ENCODE measurements around the gene DNMT3A. TPM values are rescaled to one million over a fixed set of nuclear protein-coding genes. Genes with fewer than 3 reads are reported as not detected.
"Not testable (repeated sequence)": the region's sequence is repeated elsewhere in the genome, so short reads cannot be mapped to it uniquely, and the experiment has no call there.

DNMT3A gene
- total RNA-seq, 2 donors from 2014 or later = 8.9 to 32.2 TPM

DNA sequence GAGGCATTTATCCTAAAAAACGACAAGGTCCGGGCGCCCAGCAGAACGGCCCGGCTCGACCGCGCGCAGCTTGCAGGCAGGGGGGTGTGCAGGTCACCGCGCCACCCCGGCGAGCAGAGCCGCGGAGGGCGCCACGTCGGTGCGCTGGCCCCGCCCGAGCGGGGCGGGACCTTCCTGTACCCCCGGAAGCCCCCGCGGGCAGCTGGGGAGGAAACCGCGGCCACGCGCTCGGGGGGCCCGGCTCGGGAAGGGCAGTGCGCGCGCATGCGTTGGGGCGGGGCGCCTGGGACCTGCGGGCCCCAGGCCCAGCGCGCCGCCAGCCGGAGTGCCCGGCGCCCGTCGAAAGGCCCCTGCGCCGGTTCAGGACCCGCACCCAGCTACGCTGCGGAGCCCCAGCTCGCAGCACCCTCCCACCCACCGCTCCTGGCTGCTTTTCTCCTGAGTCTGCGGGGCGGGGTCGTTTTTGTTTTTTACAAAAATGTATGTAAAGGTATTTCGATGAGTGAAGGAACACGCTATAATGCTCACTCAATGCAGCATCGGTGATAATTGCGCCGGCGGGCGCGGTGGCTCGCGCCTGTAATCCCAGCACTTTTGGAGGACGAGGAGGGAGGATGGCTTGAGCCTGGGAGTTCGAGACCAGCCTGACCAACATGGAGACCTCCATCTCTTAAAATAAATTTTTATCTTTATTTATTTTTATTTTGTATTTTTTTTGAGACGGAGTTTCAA, 125.6 kb downstream of the DNMT3A start:
- Mint-ChIP-seq H3K9me3 (no peaks in the 10 kb centered on the region), H3K27ac (peak overlapping the region; percentile 48 to 87), H3K36me3 (no peaks in the 10 kb centered on the region), H3K4me1 (ENCODE audit: low read depth in 2 of 2) (peaks cover 0 to 5% of the 10 kb centered on the region in 2 donors), H3K4me3 (peak overlapping the region; percentile 79), H3K27me3 (no peaks in the 10 kb centered on the region)
- ATAC-seq (peak; percentile 98), DNase-seq (ENCODE audit: low spot score) (peak; percentile 94)

DNA sequence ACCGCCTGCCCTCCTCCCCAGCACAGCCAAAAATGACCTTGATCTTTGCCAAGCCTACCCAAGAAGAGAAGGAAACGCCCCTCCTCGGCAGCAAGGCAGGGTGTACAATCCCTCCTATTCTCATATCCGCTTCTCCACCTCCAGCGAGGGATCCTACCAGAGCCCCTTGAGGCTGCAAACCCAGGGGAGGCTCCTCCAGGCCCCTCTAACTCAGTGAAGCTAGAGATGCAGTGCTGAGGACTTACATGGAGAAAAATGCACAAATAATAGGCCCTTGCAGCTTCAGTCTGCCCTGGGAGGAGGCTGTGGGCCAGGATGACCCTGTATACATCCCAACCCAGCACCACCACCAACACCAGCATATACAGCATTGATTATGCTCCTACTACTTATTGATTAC, 126.5 kb downstream of the DNMT3A start:
- Mint-ChIP-seq H3K27ac (peak overlapping the region; percentile 48 to 87), H3K36me3 (no peaks in the 10 kb centered on the region), H3K9me3 (no peaks in the 10 kb centered on the region), H3K4me3 (peak overlapping the region; percentile 64), H3K4me1 (ENCODE audit: low read depth in 2 of 2) (peaks cover 0 to 7% of the 10 kb centered on the region in 2 donors), H3K27me3 (no peaks in the 10 kb centered on the region)
- no peak for ATAC-seq
- no peak for DNase-seq (ENCODE audit: low spot score)

DNA sequence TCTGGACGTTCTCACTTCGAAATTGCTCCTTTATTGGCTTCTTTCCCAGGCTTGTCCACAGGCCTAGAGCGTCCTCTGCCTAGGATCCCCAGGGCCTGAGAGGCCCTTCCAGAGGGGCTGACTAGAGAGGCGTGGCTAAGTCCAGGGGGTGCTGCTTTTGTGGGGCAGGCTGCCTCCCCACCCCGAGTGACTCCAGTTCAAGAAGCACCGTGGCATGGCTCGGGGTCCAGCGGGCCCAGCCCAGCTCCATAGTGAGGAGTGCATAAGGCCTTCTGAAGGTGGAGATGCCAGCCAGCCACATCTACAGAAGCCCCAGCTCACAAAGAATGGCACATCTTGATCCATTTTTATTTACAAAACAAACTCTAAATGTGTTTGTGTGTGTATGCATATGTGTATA, 128.5 kb downstream of the DNMT3A start:
- peaks cover 10 to 14% of the 10 kb centered on the region in 2 donors for H3K4me1 Mint-ChIP-seq (ENCODE audit: low read depth in 2 of 2)
- no peak for ATAC-seq
- no peaks in the 10 kb centered on the region for H3K27me3 Mint-ChIP-seq

DNA sequence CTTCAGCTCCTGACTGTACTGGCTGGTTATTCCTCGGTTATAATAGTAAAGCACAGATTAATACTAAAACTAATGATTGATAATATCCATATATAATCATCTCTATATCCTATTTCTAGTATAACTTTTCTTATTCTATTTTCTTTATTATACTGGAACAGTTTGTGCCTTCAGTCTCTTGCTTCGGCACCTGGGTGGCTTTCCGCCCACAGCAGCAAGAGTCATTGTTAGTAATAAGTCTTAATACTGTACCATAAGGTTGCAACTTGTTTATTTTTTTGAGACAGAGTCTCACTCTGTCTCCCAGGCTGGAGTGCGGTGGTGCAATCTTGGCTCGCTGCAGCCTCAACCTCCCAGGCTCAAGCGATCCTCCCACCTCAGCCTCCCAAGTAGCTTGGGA, 130.8 kb downstream of the DNMT3A start:
- DNase-seq (ENCODE audit: low spot score); H3K27ac Mint-ChIP-seq; ATAC-seq; H3K36me3 Mint-ChIP-seq; H3K27me3 Mint-ChIP-seq; H3K9me3 Mint-ChIP-seq; H3K4me3 Mint-ChIP-seq: not testable (repeated sequence)
- H3K4me1 Mint-ChIP-seq (ENCODE audit: low read depth in 2 of 2) = peaks cover 10 to 14% of the 10 kb centered on the region in 2 donors

More for the DNA sequence above, 128.5 kb downstream of the DNMT3A start:
- Mint-ChIP-seq H3K36me3 (no peaks in the 10 kb centered on the region), H3K9me3 (no peaks in the 10 kb centered on the region), H3K4me3 (no peak overlapping the region), H3K27ac (no peak overlapping the region)
- no peak for DNase-seq (ENCODE audit: low spot score)

DNA sequence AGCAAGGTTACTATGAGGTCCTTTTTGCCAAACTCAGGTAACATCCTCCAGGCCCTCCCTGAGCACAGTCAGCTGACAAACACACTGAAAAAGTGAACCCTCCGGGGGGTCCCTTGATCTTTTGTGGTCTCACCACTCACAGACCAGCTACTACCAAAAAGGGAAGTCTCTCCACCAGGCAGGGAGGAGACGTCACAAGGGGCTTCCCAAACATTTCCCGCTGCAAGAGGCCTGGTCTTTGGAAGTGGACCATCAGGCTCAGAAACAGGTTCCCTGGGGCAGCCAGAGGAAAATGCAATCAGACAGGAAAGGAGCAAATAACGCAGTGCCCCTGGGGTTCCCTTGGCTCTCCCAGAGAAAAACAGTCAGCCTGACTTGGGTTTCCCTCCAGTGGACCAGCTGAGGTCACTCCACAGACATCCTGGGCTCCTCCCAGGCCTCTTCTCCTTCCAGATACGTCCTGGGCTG, 134.6 kb downstream of the DNMT3A start:
- H3K27me3 Mint-ChIP-seq = no peaks in the 10 kb centered on the region
- DNase-seq (ENCODE audit: low spot score) (no peak), ATAC-seq (no peak)
- H3K36me3 Mint-ChIP-seq = no peaks in the 10 kb centered on the region
- H3K4me1 Mint-ChIP-seq (ENCODE audit: low read depth in 2 of 2) = peaks cover 10 to 13% of the 10 kb centered on the region in 2 donors
- no peaks in the 10 kb centered on the region for H3K9me3 Mint-ChIP-seq
- H3K27ac Mint-ChIP-seq = no peak overlapping the region
- H3K4me3 Mint-ChIP-seq = no peak overlapping the region

DNA sequence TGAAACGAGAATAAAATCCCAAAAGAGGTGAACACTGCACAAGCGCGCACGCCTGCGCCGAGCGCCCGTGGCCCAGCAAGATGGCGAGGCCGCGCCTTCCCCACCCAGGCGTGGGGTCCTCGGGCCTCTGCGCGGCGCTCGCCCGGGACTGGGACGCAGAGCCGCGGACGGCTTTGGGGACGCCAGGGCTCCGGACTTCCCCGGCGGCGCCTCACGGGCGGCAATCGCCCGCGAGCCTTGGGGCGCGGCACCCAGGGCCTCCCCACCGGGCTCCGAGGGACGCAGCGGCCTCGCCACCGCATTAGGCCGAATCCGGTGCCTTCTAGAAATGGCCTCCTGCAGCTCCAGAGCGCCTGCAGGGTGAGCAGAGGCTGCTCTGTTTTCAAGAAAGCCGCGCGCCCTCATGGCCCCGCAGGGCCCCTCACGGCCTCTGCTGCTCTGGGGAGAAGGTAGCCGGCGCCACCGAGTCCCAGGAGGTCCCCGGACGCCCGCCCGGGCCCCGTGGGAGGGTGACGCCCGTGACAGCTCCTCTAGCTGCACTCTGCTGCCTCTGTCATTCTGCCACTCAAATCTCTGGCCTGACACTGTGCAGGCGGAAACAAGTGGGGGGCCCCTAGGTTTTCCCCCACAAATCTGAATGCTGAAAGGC, 137.4 kb downstream of the DNMT3A start:
- no peaks in the 10 kb centered on the region for H3K9me3 Mint-ChIP-seq
- no peak overlapping the region for H3K4me3 Mint-ChIP-seq
- H3K27me3 Mint-ChIP-seq = no peaks in the 10 kb centered on the region
- no peak overlapping the region for H3K27ac Mint-ChIP-seq
- peaks cover 3 to 4% of the 10 kb centered on the region in 2 donors for H3K4me1 Mint-ChIP-seq (ENCODE audit: low read depth in 2 of 2)
- DNase-seq (ENCODE audit: low spot score) (no peak), ATAC-seq (peak; percentile 49 to 61)
- no peaks in the 10 kb centered on the region for H3K36me3 Mint-ChIP-seq

DNA sequence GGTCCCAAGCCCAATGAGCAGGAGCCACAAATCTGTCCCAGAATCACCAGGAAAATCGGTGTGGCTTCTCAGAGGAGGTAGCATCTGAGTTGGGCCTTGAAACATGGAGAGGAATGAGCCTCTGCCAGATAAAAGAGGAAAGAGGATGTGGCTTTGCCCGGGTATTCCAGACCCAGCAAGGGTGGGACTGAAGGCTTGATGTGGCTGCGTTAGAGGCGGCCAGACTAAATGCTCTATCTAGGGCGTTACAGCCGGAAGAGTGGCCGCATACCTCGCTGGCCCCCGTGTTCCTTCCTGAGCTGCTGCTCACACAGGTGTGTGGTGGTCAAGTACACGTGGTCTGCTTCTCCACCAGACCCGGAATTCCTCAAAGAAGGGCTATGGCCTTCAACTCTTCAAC, 139.4 kb downstream of the DNMT3A start:
- Mint-ChIP-seq H3K36me3 (no peaks in the 10 kb centered on the region), H3K4me1 (ENCODE audit: low read depth in 2 of 2) (peaks cover 0 to 4% of the 10 kb centered on the region in 2 donors), H3K27me3 (peaks cover 0 to 2% of the 10 kb centered on the region in 2 donors), H3K9me3 (no peaks in the 10 kb centered on the region), H3K4me3 (no peak overlapping the region), H3K27ac (no peak overlapping the region)
- ATAC-seq = no peak
- DNase-seq (ENCODE audit: low spot score) = no peak

DNA sequence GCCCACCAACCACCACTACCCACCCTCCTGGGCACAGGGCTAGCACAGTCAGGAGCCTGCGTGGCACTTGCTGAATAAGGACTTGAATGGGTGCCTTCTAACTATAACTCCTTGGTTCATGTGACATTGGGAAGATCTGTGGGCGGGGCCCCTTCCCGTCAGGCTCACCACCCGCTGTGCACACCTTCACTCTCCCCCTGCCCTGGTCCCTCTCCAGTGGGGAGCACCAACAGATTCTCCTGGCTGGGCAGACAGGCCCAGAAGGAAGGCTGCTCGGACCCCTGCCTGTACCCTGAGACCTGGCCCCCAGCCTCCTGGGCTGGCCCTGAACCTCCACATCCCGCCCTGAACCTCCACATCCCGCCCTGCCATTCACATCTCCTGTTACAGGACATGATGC, 139.9 kb downstream of the DNMT3A start:
- Mint-ChIP-seq H3K27ac (no peak overlapping the region), H3K36me3 (no peaks in the 10 kb centered on the region), H3K27me3 (peaks cover 0 to 2% of the 10 kb centered on the region in 2 donors), H3K4me3 (no peak overlapping the region), H3K9me3 (no peaks in the 10 kb centered on the region), H3K4me1 (ENCODE audit: low read depth in 2 of 2) (peaks cover 0 to 4% of the 10 kb centered on the region in 2 donors)
- DNase-seq (ENCODE audit: low spot score) = no peak
- ATAC-seq = peak; percentile 13 to 15

DNA sequence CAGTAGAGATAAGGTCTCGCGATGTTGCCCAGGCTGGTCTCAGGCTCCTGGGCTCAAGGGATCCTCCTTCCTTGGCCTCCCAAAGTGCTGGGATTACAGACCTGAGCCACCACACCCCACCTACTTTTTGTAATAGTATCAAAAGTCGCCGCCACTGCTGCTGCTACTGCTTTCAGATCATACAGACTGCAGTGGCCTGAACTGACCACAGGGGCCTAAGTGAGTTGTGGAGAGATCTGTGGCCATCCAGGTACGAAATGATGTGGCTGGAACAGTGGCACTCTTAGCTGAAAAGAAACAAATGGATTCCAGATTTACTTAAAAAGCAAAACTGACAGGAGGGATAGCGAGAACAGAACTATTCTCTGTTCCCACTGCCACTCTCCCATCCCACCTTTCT, 140.5 kb downstream of the DNMT3A start:
- DNase-seq (ENCODE audit: low spot score) (no peak), ATAC-seq (no peak)
- Mint-ChIP-seq H3K9me3 (no peaks in the 10 kb centered on the region), H3K27ac (no peak overlapping the region), H3K36me3 (no peaks in the 10 kb centered on the region), H3K4me3 (no peak overlapping the region), H3K27me3 (peaks cover 0 to 2% of the 10 kb centered on the region in 2 donors), H3K4me1 (ENCODE audit: low read depth in 2 of 2) (peaks cover 0 to 4% of the 10 kb centered on the region in 2 donors)

DNA sequence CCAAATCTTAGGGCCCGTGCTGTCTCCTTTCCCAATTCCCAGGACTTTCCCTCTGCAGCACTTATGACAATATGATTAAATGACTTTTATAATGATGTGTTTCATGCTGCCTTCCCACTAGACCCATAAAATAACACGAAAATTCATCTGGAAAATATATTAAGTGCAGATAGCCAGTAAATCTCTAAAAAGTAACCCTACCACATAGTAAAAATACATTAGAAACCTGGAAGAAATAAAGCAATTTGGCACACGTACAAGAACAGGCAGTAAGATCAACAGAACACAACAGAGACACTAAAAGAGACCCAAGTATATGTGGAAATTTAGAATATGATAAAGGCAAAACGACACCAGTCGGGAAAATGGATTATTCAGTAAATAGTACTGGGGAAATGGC, 143.1 kb downstream of the DNMT3A start:
- Mint-ChIP-seq H3K4me1 (ENCODE audit: low read depth in 2 of 2) (peaks cover 0 to 4% of the 10 kb centered on the region in 2 donors), H3K9me3 (no peaks in the 10 kb centered on the region), H3K36me3 (no peaks in the 10 kb centered on the region), H3K27ac (no peak overlapping the region), H3K4me3 (no peak overlapping the region), H3K27me3 (peaks cover 0 to 2% of the 10 kb centered on the region in 2 donors)
- DNase-seq (ENCODE audit: low spot score) = no peak
- ATAC-seq = no peak

DNA sequence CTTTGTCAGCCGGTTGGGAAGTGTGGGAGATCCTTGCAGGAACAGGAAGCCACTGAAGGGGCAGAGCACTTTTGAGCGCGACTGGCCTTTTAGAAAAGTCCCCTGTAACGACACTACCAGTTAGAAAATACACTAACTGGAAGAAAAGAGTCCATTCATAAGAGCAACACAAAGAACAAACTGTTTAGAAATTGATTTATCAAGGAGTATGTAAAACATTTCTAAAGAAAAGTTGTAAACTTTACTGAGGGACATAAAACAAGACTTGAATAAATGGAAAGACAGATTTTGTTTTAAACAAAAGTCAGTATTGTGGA, 143.6 kb downstream of the DNMT3A start:
- Mint-ChIP-seq H3K27ac (no peak overlapping the region), H3K36me3 (no peaks in the 10 kb centered on the region), H3K27me3 (peaks cover 0 to 2% of the 10 kb centered on the region in 2 donors), H3K4me1 (ENCODE audit: low read depth in 2 of 2) (peaks cover 0 to 4% of the 10 kb centered on the region in 2 donors), H3K4me3 (no peak overlapping the region), H3K9me3 (no peaks in the 10 kb centered on the region)
- ATAC-seq (no peak), DNase-seq (ENCODE audit: low spot score) (no peak)

DNA sequence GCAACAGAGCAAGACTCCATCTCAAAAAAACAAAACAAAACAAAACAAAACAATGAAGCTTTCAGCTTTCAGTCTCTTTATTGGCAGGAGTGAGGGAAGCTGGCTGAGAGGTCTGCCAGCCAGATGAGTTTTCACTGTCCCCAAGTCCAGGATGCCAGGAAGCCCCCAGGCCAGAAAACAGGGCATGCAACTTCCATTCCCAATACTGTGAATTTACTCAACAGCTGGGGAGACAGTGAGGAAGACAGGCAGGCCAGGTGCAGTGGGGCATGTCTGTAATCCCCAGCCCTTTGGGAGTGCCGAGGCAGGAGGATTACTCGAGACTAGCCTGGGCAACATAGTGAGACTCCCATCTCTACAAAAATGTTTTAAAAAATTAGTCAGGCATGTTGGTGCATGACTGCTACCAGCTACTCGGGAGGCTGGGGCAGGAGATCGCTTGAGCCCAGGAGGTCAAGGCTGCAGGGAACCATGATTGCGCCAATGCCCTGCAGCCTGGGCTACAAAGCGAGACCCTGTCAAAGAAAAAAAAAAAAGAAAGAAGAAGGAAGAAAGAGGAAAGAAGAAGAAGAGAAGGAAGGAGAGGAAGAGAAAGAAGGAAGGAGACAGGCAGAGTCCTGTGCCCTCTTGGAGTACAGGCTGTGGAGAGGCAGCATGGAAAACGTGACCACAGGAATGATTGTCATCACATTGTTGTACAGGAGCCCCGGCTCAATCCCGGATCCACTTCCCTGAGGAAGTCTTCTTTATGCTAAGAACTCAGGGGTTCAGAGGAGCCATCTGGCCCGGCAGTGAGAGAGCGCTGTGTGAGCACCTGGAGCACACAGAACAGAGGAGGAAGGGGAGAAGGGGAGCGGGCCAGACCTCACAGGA, 144.2 kb downstream of the DNMT3A start:
- DNase-seq (ENCODE audit: low spot score) (no peak), ATAC-seq (no peak)
- Mint-ChIP-seq H3K9me3 (no peaks in the 10 kb centered on the region), H3K4me1 (ENCODE audit: low read depth in 2 of 2) (peaks cover 0 to 4% of the 10 kb centered on the region in 2 donors), H3K4me3 (no peak overlapping the region), H3K27ac (peak overlapping the region in 1 of 2 donors; percentile 59), H3K36me3 (no peaks in the 10 kb centered on the region), H3K27me3 (peaks cover 0 to 2% of the 10 kb centered on the region in 2 donors)

DNA sequence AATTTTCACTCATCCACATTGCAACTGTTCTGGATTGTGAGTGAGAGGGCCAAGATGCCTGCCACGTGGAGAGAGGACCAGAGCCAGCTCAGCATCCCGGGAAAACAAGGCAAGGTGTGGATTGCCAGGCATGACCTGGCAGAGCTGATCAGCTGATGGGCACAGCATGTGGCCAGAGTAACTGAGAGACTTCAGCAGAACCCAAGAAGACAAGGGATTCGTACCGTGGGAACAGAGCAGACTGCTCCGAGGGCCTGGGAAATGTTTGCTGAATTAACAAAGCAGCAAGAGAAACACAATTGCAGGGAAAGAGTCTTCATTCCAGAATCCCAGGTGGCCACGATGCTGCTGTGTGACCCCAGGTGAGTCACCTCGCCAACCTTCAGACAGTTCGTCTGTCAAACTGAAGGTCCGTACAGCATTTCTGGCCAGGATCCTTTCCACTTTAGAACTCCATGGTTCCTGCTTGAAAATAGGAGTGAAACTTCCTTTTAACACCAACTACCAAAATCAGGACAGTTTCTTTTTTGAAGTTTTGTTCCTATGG, 147.1 kb downstream of the DNMT3A start:
- no peak for ATAC-seq
- peaks cover 0 to 2% of the 10 kb centered on the region in 2 donors for H3K27me3 Mint-ChIP-seq
- no peaks in the 10 kb centered on the region for H3K36me3 Mint-ChIP-seq
- no peaks in the 10 kb centered on the region for H3K4me1 Mint-ChIP-seq (ENCODE audit: low read depth in 2 of 2)
- H3K9me3 Mint-ChIP-seq = no peaks in the 10 kb centered on the region
- no peak overlapping the region for H3K4me3 Mint-ChIP-seq
- no peak overlapping the region for H3K27ac Mint-ChIP-seq
- DNase-seq (ENCODE audit: low spot score) = no peak
